Stimulated activated naive CD8-positive, alpha-beta T cell treated with anti-CD3 and anti-CD28 coated beads, Interleukin-15, amount 100 ng/mL, for 72 hours (primary cell): ENCODE measurements around the gene MEX3B.

Experiments used
- ATAC-seq: fragments of 150-1000 bp; cut with Tn5 transposase; 2 replicates; pipeline ENCODE4 v1.10.0; 2021; ENCODE audit warnings: mild to moderate bottlenecking, moderate library complexity
- DNase-seq, 2 donors: peaks; one replicate each; pipeline ENCODE4 v3.0.0; 2021 to 2022
- H3K27ac Mint-ChIP-seq, 2 donors: one replicate each; pipeline ENCODE4 v1.8.0; 2022; ENCODE audit warnings: mild to moderate bottlenecking in 2 of 2, mixed read lengths in 2 of 2, moderate library complexity in 2 of 2
- H3K27me3 Mint-ChIP-seq: one replicate; pipeline ENCODE4 v1.8.0; 2022; ENCODE audit warnings: mixed read lengths
- H3K4me1 Mint-ChIP-seq: one replicate; pipeline ENCODE4 v1.8.0; 2022; ENCODE audit warnings: mild to moderate bottlenecking, mixed read lengths
- H3K4me3 Mint-ChIP-seq, 2 donors: one replicate each; pipeline ENCODE4 v1.8.0; 2022; ENCODE audit warnings: mild to moderate bottlenecking in 2 of 2, mixed read lengths in 2 of 2, moderate library complexity in 1 of 2
- H3K9me3 Mint-ChIP-seq, 2 donors: one replicate each; pipeline ENCODE4 v1.8.0; 2022; ENCODE audit warnings: mixed read lengths in 2 of 2

The MEX3B gene

GRCh38 chr15:82045892-82046665 is at the start of gene MEX3B:
MEX3B (minus strand) TSS chr15:82046018; CDS start chr15:82045705, 313 bp downstream.
- ATAC-seq, result peak; percentile 82
- Mint-ChIP-seq H3K4me1 (peaks cover 30% of the 10 kb centered on the region), H3K9me3 (no peaks in the 10 kb centered on the region), H3K4me3 (peak within 1 kb of the TSS; percentile 92 to 94), H3K27me3 (peaks cover 45% of the 10 kb centered on the region), H3K27ac (peak within 1 kb of the TSS; percentile 72 to 92)
- DNase-seq, result peak; percentile 89 to 93

DNA sequence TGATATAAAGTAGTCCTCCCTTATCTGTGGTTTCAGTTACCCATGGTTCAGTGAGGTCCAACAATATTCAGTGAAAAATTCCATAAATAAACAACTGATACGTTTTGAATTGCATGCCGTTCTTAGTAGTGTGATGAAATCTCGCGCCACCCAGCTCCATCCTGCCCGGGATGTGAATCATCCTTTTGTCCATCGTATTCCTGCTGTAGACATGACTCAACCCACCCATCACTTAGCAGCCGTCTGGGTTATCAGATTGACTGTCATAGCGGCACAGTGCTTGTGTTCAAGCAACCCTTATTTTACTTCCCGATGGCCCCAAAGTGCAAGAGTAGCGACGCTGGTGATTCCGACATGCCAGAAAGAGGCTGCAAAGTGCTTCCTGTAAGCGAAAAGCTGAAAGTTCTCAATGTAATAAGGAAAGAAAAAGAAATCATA is 48.0 kb upstream of the MEX3B start:
- Mint-ChIP-seq H3K27ac (no peak overlapping the region), H3K4me1 (no peaks in the 10 kb centered on the region), H3K4me3 (no peak overlapping the region), H3K27me3 (peaks cover 10% of the 10 kb centered on the region), H3K9me3 (peaks cover 0 to 4% of the 10 kb centered on the region in 2 donors)
- ATAC-seq, result no peak
- DNase-seq, result no peak

GRCh38 chr15:82093325-82093724 is 47.5 kb upstream of the MEX3B start:
- H3K27me3 Mint-ChIP-seq, result peaks cover 10% of the 10 kb centered on the region
- ATAC-seq, result no peak

GRCh38 chr15:82091636-82092140 is 45.9 kb upstream of the MEX3B start:
- ATAC-seq (no peak), DNase-seq (no peak)
- Mint-ChIP-seq H3K9me3 (peaks cover 0 to 4% of the 10 kb centered on the region in 2 donors), H3K27ac (no peak overlapping the region), H3K4me3 (no peak overlapping the region), H3K4me1 (no peaks in the 10 kb centered on the region), H3K27me3 (peaks cover 10% of the 10 kb centered on the region)

More at GRCh38 chr15:82093325-82093724, 47.5 kb upstream of the MEX3B start:
- no peak overlapping the region for H3K4me3 Mint-ChIP-seq
- no peaks in the 10 kb centered on the region for H3K4me1 Mint-ChIP-seq
- no peak for DNase-seq
- peaks cover 0 to 4% of the 10 kb centered on the region in 2 donors for H3K9me3 Mint-ChIP-seq
- no peak overlapping the region for H3K27ac Mint-ChIP-seq

DNA sequence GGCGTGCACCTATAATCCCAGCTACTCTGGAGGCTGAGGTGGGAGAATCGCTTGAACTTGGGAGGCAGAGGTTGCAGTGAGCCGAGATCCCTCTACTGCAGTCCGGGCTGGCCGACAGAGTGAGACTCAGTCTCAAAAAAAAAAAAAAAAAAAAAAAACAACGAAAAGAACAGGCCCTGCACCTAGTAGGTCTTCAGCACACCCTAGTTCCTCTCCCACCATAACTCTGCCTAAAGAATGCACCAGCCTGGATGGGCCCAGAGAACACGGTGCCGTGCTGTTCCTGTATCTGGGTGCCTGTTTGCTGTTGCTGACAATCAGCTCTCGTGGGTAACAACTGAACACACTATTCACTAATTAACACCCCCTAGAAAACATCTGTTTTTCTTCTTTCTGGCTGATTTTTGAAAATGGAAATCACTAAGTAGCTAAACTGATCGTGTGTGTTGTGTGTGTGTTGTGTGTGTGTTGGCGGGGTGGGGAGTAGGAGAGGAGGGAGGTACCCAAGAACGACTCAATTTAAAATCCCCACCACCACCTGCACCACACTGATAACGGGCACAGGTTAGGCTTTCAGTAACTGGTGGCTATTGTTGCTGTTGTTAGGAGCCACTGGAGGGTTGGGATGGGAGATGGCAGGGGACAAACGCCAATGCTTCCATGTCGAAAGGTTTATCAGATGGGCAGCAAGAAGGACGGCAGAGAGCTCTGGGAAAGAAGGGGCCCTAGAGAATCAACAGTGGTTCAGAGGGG is 40.6 kb upstream of the MEX3B start:
- H3K27ac Mint-ChIP-seq, result no peak overlapping the region
- H3K27me3 Mint-ChIP-seq, result peaks cover 13% of the 10 kb centered on the region
- no peak for ATAC-seq
- H3K4me1 Mint-ChIP-seq, result no peaks in the 10 kb centered on the region
- no peak overlapping the region for H3K4me3 Mint-ChIP-seq
- H3K9me3 Mint-ChIP-seq, result no peaks in the 10 kb centered on the region
- DNase-seq, result no peak

DNA sequence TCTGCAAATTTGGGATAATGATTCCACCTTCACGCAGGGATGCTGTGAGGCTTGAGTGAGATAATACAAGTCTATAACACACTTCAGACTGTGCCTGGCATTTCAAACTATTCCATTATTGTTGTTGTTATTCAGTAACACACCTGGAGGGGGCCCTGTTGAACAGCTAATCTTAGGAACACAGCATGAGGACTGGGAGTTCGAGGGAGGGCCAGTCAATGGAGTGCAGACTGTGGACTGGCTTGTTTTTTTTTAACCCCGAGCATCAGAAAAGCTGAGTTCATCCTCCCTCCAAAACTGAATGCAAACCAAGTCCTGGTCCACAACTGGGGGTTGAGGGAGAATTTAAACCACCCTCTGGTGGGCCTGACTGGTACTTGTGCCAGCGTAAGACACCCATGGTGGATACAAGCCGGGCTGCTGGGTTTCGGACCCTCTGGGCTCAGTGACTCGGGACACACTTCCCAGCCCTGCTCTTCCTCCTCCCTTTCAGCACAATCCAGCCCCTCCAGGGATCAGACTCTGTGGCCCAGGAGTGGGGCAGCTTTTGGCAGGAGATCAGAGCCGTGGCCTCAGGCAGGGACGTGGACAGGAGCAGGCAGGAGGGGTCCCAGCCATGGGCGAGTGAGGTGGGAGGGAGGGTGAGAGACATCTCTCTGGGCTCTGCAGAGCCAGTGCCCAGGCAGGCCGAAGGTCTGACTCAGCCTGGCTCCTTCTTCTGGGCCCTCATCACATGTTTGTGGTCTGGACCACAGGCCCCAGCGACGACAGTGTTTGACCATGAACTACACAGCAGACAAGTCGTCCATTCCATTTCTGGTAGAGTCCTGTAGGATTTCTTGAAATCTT is 36.3 kb upstream of the MEX3B start:
- no peak for DNase-seq

DNA sequence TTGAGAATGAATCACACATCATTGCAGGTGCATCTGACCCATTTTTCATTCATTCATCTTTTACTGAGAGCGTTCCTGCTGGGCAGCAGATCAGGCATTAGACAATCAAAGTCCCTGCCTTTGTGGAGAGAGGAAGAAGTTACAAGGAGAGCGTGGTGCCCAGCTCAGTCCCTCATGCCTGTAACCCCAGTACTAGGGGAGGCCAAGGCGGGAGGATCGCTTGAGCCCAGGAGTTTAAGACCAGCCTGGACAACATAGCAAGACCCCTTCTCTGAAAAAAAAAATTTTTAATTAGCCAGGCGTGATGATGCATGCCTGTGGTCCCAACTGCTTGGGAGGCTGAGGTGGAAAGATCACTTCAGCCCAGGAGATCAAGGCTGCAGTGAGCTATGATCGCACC is 35.0 kb upstream of the MEX3B start:
- no peak overlapping the region for H3K27ac Mint-ChIP-seq
- DNase-seq, result no peak
- no peak for ATAC-seq
- H3K27me3 Mint-ChIP-seq, result peaks cover 29% of the 10 kb centered on the region
- H3K9me3 Mint-ChIP-seq, result no peaks in the 10 kb centered on the region
- H3K4me1 Mint-ChIP-seq, result no peaks in the 10 kb centered on the region
- H3K4me3 Mint-ChIP-seq, result no peak overlapping the region

More for the DNA sequence above, 36.3 kb upstream of the MEX3B start:
- Mint-ChIP-seq H3K4me1 (no peaks in the 10 kb centered on the region), H3K9me3 (no peaks in the 10 kb centered on the region), H3K27me3 (peaks cover 20% of the 10 kb centered on the region), H3K4me3 (no peak overlapping the region), H3K27ac (no peak overlapping the region)
- no peak for ATAC-seq

DNA sequence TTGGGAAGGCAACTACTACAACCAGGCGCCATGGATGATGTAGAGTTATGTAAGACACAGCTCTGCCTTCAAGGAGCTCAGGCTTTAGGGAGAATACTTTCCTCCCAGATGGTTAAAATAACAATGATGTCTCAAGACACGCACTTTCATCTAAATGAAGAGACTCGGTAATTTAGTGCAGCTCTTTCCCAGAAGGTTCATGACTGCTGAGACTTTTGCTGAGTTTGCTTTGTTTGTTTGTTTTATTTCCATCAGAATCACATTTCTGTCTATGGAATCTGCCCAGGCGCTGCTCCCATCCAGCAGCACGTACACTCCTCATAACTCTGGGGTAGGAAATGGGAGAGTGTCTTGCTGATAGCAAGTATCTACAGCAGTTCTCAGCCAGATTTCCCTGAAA is 33.9 kb upstream of the MEX3B start:
- Mint-ChIP-seq H3K27ac (no peak overlapping the region), H3K4me3 (no peak overlapping the region), H3K4me1 (no peaks in the 10 kb centered on the region), H3K27me3 (peaks cover 24% of the 10 kb centered on the region), H3K9me3 (no peaks in the 10 kb centered on the region)
- ATAC-seq, result no peak
- DNase-seq, result no peak

- Mint-ChIP-seq H3K4me3 (no peak overlapping the region), H3K27me3 (peaks cover 17% of the 10 kb centered on the region), H3K4me1 (no peaks in the 10 kb centered on the region), H3K27ac (no peak overlapping the region), H3K9me3 (no peaks in the 10 kb centered on the region)
- no peak for ATAC-seq
- no peak for DNase-seq
These were observed 28.8 kb upstream of the MEX3B start for GRCh38 chr15:82074610-82075009.

- Mint-ChIP-seq H3K27ac (no peak overlapping the region), H3K4me1 (no peaks in the 10 kb centered on the region), H3K27me3 (peaks cover 12% of the 10 kb centered on the region), H3K4me3 (no peak overlapping the region), H3K9me3 (no peaks in the 10 kb centered on the region)
- no peak for ATAC-seq
- no peak for DNase-seq
These were observed 27.2 kb upstream of the MEX3B start for GRCh38 chr15:82072926-82073537.

- peaks cover 36% of the 10 kb centered on the region for H3K27me3 Mint-ChIP-seq
- DNase-seq (no peak), ATAC-seq (no peak)
- H3K27ac Mint-ChIP-seq, result no peak overlapping the region
- H3K4me3 Mint-ChIP-seq, result no peak overlapping the region
- peaks cover 14% of the 10 kb centered on the region for H3K4me1 Mint-ChIP-seq
- H3K9me3 Mint-ChIP-seq, result no peaks in the 10 kb centered on the region
These were observed 20.6 kb upstream of the MEX3B start for GRCh38 chr15:82066455-82066854.

GRCh38 chr15:82064824-82065223 is 19.0 kb upstream of the MEX3B start:
- Mint-ChIP-seq H3K4me1 (peaks cover 14% of the 10 kb centered on the region), H3K27ac (no peak overlapping the region)
- ATAC-seq, result no peak

DNA sequence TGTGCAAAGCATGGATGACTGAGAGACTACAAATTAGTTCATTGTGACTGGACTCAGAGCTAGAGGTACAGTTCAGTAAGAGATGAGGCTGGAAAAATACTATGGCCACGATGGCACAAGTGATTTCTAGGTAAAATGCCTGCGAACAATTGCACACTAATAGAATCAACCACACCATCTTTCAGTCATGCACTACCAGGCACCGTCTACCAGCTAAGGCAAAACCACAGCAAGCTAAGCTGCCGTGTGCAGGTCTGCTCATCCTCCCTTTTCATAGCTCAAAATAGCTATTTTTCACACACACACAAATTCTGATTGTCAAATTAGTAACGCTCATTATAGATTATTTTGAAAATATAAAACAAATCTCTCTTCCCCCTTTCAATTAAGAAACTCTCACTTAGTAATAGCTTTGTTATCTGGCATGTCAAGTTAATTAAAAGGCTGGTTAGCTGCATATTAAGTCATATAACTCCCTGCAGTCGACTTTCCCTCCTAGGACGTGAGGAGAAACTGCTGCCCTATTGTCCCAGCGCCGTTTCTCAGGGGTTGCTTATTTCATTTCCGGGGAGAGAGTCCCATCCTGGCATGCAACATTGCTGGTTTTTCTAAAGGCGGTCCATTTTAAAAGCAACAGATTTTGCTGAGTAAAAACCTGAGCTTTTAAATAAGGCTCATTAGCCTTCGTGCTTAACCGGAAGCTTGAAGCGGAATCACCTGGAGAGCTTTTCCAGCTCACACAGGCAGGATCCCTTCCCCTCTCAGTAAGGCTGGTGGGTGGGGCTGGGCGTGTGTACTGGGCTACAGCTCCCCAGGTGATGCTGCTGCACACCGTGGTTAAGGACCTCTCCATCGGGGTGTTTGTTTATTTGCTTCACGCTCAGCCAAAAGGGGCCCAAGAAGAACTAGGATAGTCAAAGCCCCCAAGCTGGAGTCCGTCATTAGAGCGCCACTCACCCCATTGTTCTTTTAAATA is 16.9 kb upstream of the MEX3B start:
- no peak overlapping the region for H3K4me3 Mint-ChIP-seq
- peaks cover 19% of the 10 kb centered on the region for H3K4me1 Mint-ChIP-seq
- no peak overlapping the region for H3K27ac Mint-ChIP-seq
- ATAC-seq, result no peak
- peaks cover 70% of the 10 kb centered on the region for H3K27me3 Mint-ChIP-seq
- DNase-seq, result no peak
- H3K9me3 Mint-ChIP-seq, result no peaks in the 10 kb centered on the region

More at GRCh38 chr15:82064824-82065223, 19.0 kb upstream of the MEX3B start:
- H3K9me3 Mint-ChIP-seq, result no peaks in the 10 kb centered on the region
- H3K27me3 Mint-ChIP-seq, result peaks cover 50% of the 10 kb centered on the region
- no peak overlapping the region for H3K4me3 Mint-ChIP-seq
- DNase-seq, result no peak

DNA sequence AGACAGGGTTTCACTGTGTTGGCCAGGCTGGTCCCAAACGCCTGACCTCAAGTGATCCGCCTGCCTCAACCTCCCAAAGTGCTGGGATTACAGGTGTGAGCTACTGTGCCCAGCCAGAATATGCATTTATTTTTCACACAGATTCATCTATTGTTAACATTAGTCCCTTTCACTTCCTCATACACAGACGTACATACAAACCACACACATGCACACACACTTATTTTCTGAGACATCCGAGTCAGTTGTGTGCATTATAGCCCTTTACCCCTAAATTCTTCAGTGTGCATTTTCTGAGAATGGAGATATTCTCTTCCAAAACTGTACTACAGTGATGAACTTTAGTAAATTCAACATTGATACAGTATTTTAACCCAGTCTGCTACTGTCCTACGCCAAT is 15.0 kb upstream of the MEX3B start:
- Mint-ChIP-seq H3K27me3 (peaks cover 88% of the 10 kb centered on the region), H3K4me3 (no peak overlapping the region), H3K9me3 (no peaks in the 10 kb centered on the region), H3K4me1 (peaks cover 19% of the 10 kb centered on the region), H3K27ac (no peak overlapping the region)
- ATAC-seq, result no peak
- no peak for DNase-seq
